GM19023 (cell line): Measurements from ENCODE around the gene GABRG3.
"Not testable (repeated sequence)": the region's sequence is repeated elsewhere in the genome, so short reads cannot be mapped to it uniquely, and the experiment has no call there.

Source experiments
- ATAC-seq: cut with Tn5 transposase; IDR thresholded peaks from one replicate; pipeline ENCODE4 v1.9.1; 2021; ENCODE audit warnings: mild to moderate bottlenecking, moderate library complexity; ENCODE audit not compliant: unreplicated experiment

The GABRG3 gene

DNA sequence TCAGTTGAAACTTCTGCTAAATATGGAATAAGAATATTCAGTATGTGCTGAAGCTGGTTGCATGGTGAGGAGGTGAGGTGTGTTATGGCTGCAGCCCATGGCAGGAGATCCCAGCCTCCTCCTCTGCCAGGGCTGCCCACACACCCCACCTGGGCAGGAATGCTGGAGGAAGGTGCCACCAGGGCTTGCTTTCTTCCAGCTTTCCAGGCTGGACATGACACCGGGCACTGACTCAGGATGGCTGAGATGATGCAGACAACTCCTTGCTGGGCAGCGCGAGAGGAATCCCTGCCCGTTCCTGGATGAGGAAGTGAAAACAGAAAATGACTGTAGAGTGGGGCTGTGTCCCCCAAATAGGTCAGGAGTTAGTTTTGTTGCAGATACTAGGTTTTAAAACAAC is 14.1 kb downstream of the GABRG3 start:
- no peak for ATAC-seq

- no peak for ATAC-seq
These were observed 25.3 kb downstream of the GABRG3 start for GRCh38 chr15:26996250-26996649.

- ATAC-seq = not testable (repeated sequence)
These were observed 32.0 kb downstream of the GABRG3 start for GRCh38 chr15:27003003-27003402.

DNA sequence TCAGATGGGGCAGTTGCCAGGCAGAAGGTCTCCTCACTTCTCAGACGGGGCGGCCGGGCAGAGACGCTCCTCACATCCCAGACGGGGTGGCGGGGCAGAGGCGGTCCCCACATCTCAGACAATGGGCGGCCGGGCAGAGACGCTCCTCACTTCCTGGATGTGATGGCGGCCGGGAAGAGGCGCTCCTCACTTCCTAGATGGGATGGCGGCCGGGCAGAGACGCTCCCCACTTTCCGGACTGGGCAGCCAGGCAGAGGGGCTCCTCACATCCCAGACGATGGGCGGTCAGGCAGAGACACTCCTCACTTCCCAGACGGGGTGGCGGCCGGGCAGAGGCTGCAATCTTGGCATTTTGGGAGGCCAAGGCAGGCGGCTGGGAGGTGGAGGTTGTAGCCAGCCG is 33.2 kb downstream of the GABRG3 start:
- not testable (repeated sequence) for ATAC-seq

- ATAC-seq = peak; percentile 57
These were observed 46.3 kb downstream of the GABRG3 start for GRCh38 chr15:27017168-27017809.

DNA sequence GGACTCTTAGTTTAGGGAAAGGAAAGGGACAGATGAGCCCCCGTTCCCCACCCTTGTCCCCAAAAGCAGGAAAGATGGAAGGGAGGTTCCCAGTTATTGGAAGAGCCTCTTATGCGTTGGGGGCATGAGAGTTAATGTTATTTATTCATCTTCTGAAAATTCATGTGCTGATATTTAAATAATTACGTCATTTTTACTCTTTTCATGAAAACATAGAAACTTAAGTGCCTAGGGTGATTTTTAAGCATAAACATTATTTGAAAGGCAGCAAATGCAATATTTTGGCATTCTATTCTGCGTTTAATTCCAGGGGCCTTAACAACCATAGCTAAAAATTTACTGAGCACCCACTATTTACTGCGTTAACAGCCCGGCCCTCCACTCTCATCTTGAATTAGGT is 48.7 kb downstream of the GABRG3 start:
- ATAC-seq = no peak

DNA sequence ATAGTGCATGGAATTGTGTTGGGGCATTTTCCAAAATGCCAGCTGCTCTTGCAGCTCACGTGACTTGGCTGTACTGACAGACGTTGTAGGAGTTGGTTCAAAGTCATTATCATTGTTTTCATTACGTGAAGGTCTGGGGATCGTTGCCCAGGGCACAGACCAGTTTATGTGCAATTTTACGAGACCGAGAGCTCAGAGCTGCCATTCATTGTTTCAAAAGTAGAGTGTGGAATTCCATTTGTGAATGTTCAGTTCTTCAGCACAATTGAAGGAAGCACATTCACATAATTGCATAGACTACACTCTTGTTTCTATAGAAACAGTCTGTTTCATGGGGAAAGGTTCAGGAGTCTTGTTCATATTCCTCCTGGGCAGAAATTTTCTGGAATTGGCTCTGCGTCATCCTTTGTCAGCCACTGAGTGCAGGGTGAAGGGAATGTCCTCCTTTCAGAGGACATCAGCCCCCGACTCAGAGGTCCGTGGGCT is 54.5 kb downstream of the GABRG3 start:
- no peak for ATAC-seq

DNA sequence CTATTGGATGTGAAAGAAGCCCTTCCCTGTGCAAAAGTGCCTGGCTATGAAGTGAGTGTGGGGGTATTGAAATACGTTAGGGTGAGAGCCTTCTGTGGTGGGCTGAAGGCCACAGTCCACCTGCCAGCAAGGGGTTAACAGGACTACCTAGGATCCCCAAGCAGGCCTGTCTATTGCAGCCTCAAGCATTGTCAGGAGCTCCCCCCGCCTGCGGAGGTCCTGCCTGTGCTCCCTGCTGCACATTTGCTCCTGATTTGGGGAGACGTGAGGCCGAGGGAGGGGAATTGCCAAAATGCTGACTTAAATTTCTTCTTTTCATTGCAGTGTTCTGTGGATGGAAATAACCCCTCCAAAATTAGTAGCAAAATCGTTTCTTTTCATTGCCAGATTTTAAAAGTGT is 56.2 kb downstream of the GABRG3 start:
- ATAC-seq = no peak

DNA sequence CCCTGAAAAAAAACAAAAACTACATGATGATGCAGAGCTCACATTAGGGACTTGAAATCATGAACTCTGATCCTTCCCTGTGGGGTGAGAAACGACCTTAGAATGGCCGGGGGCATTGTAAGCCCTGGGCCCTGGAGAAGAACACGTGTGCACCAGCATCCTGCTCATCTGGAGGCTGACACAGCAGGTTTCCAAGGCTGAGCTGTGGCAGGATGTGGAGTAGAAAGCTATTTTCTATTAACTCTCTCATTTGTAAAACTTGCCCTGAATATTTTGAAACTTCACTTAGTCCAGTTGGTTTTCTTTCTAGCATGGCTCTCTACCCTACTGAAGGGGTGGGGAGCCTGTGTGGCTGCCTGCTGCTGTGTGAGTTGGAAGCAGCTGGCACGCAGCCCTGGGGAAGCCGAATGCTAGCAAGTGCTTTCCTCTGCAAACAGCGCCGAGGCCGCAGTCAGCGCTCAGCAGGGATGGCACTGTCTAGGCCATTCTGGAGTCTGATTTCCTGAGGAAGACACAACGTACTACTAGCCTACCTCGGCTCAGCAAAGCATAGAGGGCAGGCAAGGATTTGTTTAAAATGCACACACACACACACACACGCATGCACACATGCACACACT is 58.0 kb downstream of the GABRG3 start:
- ATAC-seq = no peak

DNA sequence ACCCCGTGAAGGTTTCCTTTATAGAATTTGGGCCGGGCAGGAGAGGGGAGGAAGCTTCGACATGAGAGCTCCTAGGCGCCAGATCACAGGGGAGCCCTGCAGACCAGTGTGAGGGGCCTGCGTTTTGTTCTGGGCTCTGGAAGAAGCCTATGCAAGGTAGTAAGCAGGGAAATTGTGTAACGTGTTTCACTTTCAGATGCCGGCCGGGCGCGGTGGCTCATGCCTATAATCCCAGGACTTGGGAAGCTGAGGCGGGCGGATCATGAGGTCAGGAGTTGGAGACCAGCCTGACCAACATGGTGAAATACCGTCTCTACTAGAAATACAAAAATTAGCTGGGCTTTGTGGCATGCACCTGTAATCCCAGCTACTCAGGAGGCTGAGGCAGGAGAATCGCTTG is 65.2 kb downstream of the GABRG3 start:
- no peak for ATAC-seq

DNA sequence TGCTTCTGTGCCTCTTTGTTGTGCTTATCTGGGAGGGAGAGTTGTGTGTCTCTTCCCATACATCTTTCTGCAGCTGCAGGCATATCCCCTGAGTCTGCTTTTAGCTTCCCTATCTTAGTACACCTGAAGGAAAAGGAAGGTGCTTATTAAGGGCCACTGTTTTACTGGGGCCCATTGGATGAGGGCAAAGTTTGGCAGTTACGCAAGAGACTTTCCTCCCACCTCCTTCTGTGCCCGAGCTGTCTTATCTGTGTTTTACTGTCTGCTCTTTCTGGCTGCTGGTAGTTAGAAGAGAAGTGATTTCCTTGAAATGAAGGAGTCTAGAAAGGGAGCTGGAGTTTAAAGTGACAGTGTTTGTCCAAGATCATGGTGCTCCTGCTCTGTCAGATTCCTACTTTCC is 66.5 kb downstream of the GABRG3 start:
- no peak for ATAC-seq

GRCh38 chr15:27039152-27039551 is 68.2 kb downstream of the GABRG3 start:
- ATAC-seq = no peak

DNA sequence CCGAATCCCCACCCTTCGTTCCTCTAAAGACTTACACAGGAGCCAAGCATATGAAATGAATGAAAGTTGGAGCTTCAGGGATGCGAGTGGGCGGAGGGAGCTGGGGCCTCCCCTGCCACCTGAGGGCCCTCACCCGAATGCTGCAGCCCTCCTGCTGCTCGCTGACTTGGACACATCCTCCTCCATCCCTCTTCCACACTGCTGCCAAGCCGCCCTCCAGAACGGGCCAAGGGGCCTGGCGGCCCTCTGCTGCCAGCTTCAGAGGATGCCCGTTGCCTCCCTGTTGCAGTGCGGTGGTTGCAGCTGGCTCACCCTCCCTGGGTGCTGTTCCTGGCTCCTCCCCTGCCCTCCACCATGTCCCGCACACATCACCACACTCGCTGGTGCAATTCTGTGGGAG is 71.2 kb downstream of the GABRG3 start:
- ATAC-seq = no peak

GRCh38 chr15:27042646-27043045 is 71.7 kb downstream of the GABRG3 start:
- no peak for ATAC-seq

GRCh38 chr15:27043770-27044169 is 72.8 kb downstream of the GABRG3 start:
- ATAC-seq = no peak

DNA sequence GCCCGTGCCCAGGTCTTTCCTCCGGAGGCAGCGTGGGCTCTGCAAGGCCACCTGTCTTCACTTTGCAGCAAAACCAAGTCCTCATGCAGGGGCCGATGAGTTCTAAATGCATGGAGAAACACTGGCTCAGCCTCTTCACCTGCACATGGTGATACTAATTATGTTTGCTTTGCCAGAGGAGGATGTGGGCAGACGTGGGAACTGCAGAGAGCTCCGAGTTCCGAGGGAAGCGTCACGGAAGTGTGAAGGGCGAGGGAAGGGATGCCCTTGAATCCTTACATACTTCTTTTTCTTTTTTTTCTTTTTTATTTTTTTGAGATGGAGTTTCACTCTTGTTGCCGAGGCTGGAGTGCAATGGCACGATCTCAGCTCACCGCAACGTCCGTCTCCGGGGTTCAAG is 74.8 kb downstream of the GABRG3 start:
- no peak for ATAC-seq

- no peak for ATAC-seq
These were observed 75.9 kb downstream of the GABRG3 start for GRCh38 chr15:27046880-27047279.

- no peak for ATAC-seq
These were observed 79.2 kb downstream of the GABRG3 start for GRCh38 chr15:27050163-27050562.

GRCh38 chr15:27054426-27054825 is 83.4 kb downstream of the GABRG3 start:
- ATAC-seq = no peak

GRCh38 chr15:27057904-27058645 is 87.1 kb downstream of the GABRG3 start:
- no peak for ATAC-seq

DNA sequence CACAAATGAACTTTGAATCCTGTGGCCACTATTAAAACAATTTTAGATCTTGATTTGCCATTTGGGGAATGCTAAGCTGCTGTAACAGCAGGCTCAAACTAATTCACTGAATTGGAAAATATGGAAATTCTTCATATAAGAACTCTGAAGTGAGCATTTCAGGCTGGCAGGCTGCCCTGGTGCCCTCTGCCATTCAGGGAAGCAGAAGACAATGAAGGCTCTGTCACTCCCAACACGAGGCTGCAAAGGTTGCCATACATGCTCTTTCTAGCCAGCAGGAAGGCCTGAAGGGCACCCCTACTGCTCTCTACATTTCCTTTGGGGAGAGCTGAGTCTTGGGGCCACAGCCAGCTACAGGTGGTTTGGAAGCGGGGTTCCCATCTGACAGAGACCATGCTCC is 88.0 kb downstream of the GABRG3 start:
- ATAC-seq = no peak

DNA sequence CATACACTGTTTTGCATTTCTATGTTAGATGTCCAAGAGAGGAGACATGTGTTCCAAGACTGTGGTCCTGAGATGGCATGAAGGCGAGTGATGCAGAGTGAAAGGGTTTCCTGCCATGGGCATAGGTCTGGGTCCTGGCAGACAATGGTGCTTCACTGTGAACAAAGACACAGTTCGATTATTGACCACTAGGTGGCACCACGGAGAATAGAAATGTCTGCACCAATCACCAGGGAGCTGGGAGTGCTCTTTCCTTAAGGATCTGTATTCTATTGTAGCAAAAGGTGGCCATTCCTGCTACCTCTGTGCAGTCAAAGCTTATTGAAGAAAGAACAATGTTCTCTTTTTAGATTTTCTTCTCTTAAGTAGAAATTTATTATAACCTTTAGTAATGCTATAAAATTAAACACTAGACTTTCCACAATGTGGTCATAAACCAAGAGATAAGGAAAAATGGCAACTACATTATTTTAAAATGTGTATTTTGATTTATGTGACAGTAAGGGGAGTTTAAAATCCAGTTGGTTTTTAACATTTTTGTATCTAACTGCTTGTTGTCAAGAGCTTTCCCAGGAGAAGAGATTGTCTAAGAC is 88.7 kb downstream of the GABRG3 start:
- ATAC-seq = no peak
